ENCODE results near the gene REPIN1.

- no peak for TF ChIP-seq CTCF (IDR thresholded peaks at IDR 0.05)
- no peak for TF ChIP-seq POLR2A (IDR thresholded peaks at IDR 0.05)
- no peak for TF ChIP-seq POLR2AphosphoS5 (IDR thresholded peaks at IDR 0.05; ENCODE audit: insufficient read depth in 1 of 2, low read depth in 1 of 2)
Measured at GRCh38 chr7:150340875-150341262, 27.8 kb upstream of the REPIN1 start.
